Skeletal muscle tissue (tissue), 4 donors: ENCODE results near the gene TRAM2. TPM values are rescaled to one million over a fixed set of nuclear protein-coding genes. Genes with fewer than 3 reads are reported as not detected.

Experiments used
- H3K27ac ChIP-seq: one replicate; pipeline ENCODE4 v1.7.0; 2013; ENCODE audit warnings: mild to moderate bottlenecking, low read depth, low read length, inconsistent platforms
- H3K27me3 ChIP-seq, 3 donors: one replicate each; pipeline ENCODE4 v1.7.0; 2013; ENCODE audit warnings: low read length in 3 of 3; ENCODE audit not compliant: control insufficient read depth in 3 of 3, insufficient read depth in 3 of 3
- H3K36me3 ChIP-seq, 3 donors: one replicate each; pipeline ENCODE4 v1.7.0; 2013; ENCODE audit warnings: low read length in 3 of 3; ENCODE audit not compliant: control insufficient read depth in 3 of 3, insufficient read depth in 3 of 3
- H3K4me1 ChIP-seq, 3 donors: one replicate each; pipeline ENCODE4 v1.7.0; 2013; ENCODE audit warnings: low read length in 3 of 3, mild to moderate bottlenecking in 3 of 3; ENCODE audit not compliant: control insufficient read depth in 3 of 3, insufficient read depth in 3 of 3
- H3K4me3 ChIP-seq, 3 donors: one replicate each; pipeline ENCODE4 v1.7.0; 2013; ENCODE audit warnings: low read length in 3 of 3
- H3K9ac ChIP-seq, 3 donors: one replicate each; pipeline ENCODE4 v1.7.0; 2013; ENCODE audit warnings: low read length in 3 of 3, mild to moderate bottlenecking in 3 of 3, moderate library complexity in 2 of 3, low read depth in 1 of 3
- H3K9me3 ChIP-seq, 3 donors: one replicate each; pipeline ENCODE4 v1.7.0; 2013; ENCODE audit warnings: low read length in 3 of 3; ENCODE audit not compliant: control insufficient read depth in 3 of 3
- total RNA-seq: library from RNA; depleted of rRNA; stranded (reverse); fragments of >200 nt; gene quantifications from one replicate; pipeline ENCODE4 v1.2.3, GENCODE V29; 2014
- donor health status: Osteomylitis.

The TRAM2 gene
- total RNA-seq, 1 donor from 2014 or later = 13.6 TPM

- H3K9me3 ChIP-seq = no peaks in the 10 kb centered on the region
- peaks cover 2 to 12% (median 9%) of the 10 kb centered on the region in 3 donors for H3K36me3 ChIP-seq
- H3K9ac ChIP-seq = no peak overlapping the region
Observed at GRCh38 chr6:52582446-52582845, 5.6 kb upstream of the TRAM2 start.

GRCh38 chr6:52580905-52581304 lies 4.0 kb upstream of the TRAM2 start:
- Histone ChIP-seq H3K4me3 (no peak overlapping the region), H3K9me3 (no peaks in the 10 kb centered on the region), H3K4me1 (peaks cover 7 to 13% (median 11%) of the 10 kb centered on the region in 3 donors), H3K27me3 (no peaks in the 10 kb centered on the region), H3K36me3 (peaks cover 2 to 9% (median 9%) of the 10 kb centered on the region in 3 donors), H3K9ac (no peak overlapping the region), H3K27ac (no peak overlapping the region)

More at GRCh38 chr6:52582446-52582845, 5.6 kb upstream of the TRAM2 start:
- no peaks in the 10 kb centered on the region for H3K27me3 ChIP-seq
- no peak overlapping the region for H3K27ac ChIP-seq
- H3K4me1 ChIP-seq = peaks cover 0 to 6% (median 4%) of the 10 kb centered on the region in 3 donors
- no peak overlapping the region for H3K4me3 ChIP-seq

GRCh38 chr6:52579006-52579660 lies 2.3 kb upstream of the TRAM2 start:
- H3K9ac ChIP-seq = no peak overlapping the region

GRCh38 chr6:52577778-52578463 lies 1.1 kb upstream of the TRAM2 start:
- H3K9ac ChIP-seq = peak overlapping the region; percentile 92 to 96 (median 94)
- H3K9me3 ChIP-seq = no peaks in the 10 kb centered on the region
- no peaks in the 10 kb centered on the region for H3K27me3 ChIP-seq
- H3K4me1 ChIP-seq = peaks cover 29 to 36% (median 31%) of the 10 kb centered on the region in 3 donors
- peak overlapping the region; percentile 94 for H3K27ac ChIP-seq
- peak overlapping the region; percentile 68 to 91 (median 91) for H3K4me3 ChIP-seq
- H3K36me3 ChIP-seq = peaks cover 2 to 9% (median 7%) of the 10 kb centered on the region in 3 donors

More at GRCh38 chr6:52579006-52579660, 2.3 kb upstream of the TRAM2 start:
- no peak overlapping the region for H3K27ac ChIP-seq
- H3K4me1 ChIP-seq = peaks cover 21 to 28% (median 24%) of the 10 kb centered on the region in 3 donors
- peaks cover 2 to 9% (median 9%) of the 10 kb centered on the region in 3 donors for H3K36me3 ChIP-seq
- H3K9me3 ChIP-seq = no peaks in the 10 kb centered on the region
- no peaks in the 10 kb centered on the region for H3K27me3 ChIP-seq
- no peak overlapping the region for H3K4me3 ChIP-seq

- H3K9me3 ChIP-seq = no peaks in the 10 kb centered on the region
- H3K9ac ChIP-seq = peak overlapping the region; percentile 45 to 82 (median 70)
- peaks cover 32 to 36% (median 34%) of the 10 kb centered on the region in 3 donors for H3K4me1 ChIP-seq
Observed at GRCh38 chr6:52576392-52577021, 353 bp downstream of the TRAM2 start.

GRCh38 chr6:52576054-52576391 lies 837 bp downstream of the TRAM2 start:
- no peaks in the 10 kb centered on the region for H3K27me3 ChIP-seq
- H3K9me3 ChIP-seq = no peaks in the 10 kb centered on the region
- H3K9ac ChIP-seq = peak overlapping the region; percentile 45 to 82 (median 70)
- peaks cover 32 to 37% (median 36%) of the 10 kb centered on the region in 3 donors for H3K4me1 ChIP-seq
- H3K4me3 ChIP-seq = peak overlapping the region; percentile 76 to 96 (median 93)
- H3K36me3 ChIP-seq = no peaks in the 10 kb centered on the region
- peak overlapping the region; percentile 25 for H3K27ac ChIP-seq

More at GRCh38 chr6:52576392-52577021, 353 bp downstream of the TRAM2 start:
- Histone ChIP-seq H3K36me3 (peaks cover 0 to 2% (median under 1%) of the 10 kb centered on the region in 3 donors), H3K4me3 (peak overlapping the region; percentile 76 to 96 (median 93)), H3K27ac (peak overlapping the region; percentile 25), H3K27me3 (no peaks in the 10 kb centered on the region)

GRCh38 chr6:52575502-52575892 lies 1.4 kb downstream of the TRAM2 start:
- peak overlapping the region; percentile 34 to 96 (median 76) for H3K4me3 ChIP-seq

GRCh38 chr6:52574709-52575501 lies 2.0 kb downstream of the TRAM2 start:
- H3K9ac ChIP-seq = peak overlapping the region; percentile 26 to 82 (median 45)
- peak overlapping the region; percentile 25 for H3K27ac ChIP-seq
- H3K27me3 ChIP-seq = no peaks in the 10 kb centered on the region
- peaks cover 35 to 45% (median 41%) of the 10 kb centered on the region in 3 donors for H3K4me1 ChIP-seq
- H3K9me3 ChIP-seq = no peaks in the 10 kb centered on the region
- peak overlapping the region; percentile 34 to 96 (median 76) for H3K4me3 ChIP-seq
- H3K36me3 ChIP-seq = no peaks in the 10 kb centered on the region

More at GRCh38 chr6:52575502-52575892, 1.4 kb downstream of the TRAM2 start:
- Histone ChIP-seq H3K36me3 (no peaks in the 10 kb centered on the region), H3K27me3 (no peaks in the 10 kb centered on the region), H3K9ac (peak overlapping the region; percentile 45 to 82 (median 70)), H3K4me1 (peaks cover 32 to 39% (median 37%) of the 10 kb centered on the region in 3 donors), H3K27ac (peak overlapping the region; percentile 25), H3K9me3 (no peaks in the 10 kb centered on the region)

GRCh38 chr6:52573295-52573694 lies 3.6 kb downstream of the TRAM2 start:
- H3K4me1 ChIP-seq = peaks cover 37 to 45% (median 41%) of the 10 kb centered on the region in 3 donors
- no peaks in the 10 kb centered on the region for H3K36me3 ChIP-seq
- H3K27ac ChIP-seq = no peak overlapping the region
- H3K9ac ChIP-seq = peak overlapping the region in 1 of 3 donors; percentile 46
- H3K4me3 ChIP-seq = peak overlapping the region in 1 of 3 donors; percentile 23
- H3K9me3 ChIP-seq = no peaks in the 10 kb centered on the region
- H3K27me3 ChIP-seq = no peaks in the 10 kb centered on the region
